Central memory CD8-positive, alpha-beta T cell (primary cell): ENCODE measurements around the gene TMEM143.
A peak's percentile ranks its signal among the peaks of the same experiment; 100 is the strongest.

Experiments
- ATAC-seq: fragments of 150-1000 bp; cut with Tn5 transposase; replicated peaks from 2 replicates; pipeline ENCODE4 v1.10.0; 2022; ENCODE audit warnings: mild to moderate bottlenecking, moderate FRiP score, moderate number of reproducible peaks; ENCODE audit not compliant: poor library complexity, severe bottlenecking; ENCODE audit errors: extremely low read depth
- DNase-seq, 2 donors: peaks; one replicate each; pipeline ENCODE4 v3.0.0; 2021; ENCODE audit warnings: low spot score in 2 of 2
- H3K27ac Mint-ChIP-seq: one replicate; pipeline ENCODE4 v1.8.0; 2022; ENCODE audit warnings: low read depth, mild to moderate bottlenecking, moderate library complexity, mixed read lengths
- H3K27me3 Mint-ChIP-seq: one replicate; pipeline ENCODE4 v1.8.0; 2022; ENCODE audit warnings: mixed read lengths
- H3K36me3 Mint-ChIP-seq: one replicate; pipeline ENCODE4 v1.8.0; 2022; ENCODE audit warnings: mild to moderate bottlenecking, moderate library complexity, mixed read lengths; ENCODE audit not compliant: insufficient read depth
- H3K4me1 Mint-ChIP-seq: one replicate; pipeline ENCODE4 v1.8.0; 2022; ENCODE audit warnings: mixed read lengths
- H3K4me3 Mint-ChIP-seq: one replicate; pipeline ENCODE4 v1.8.0; 2022; ENCODE audit warnings: mild to moderate bottlenecking, moderate library complexity, mixed read lengths
- H3K9me3 Mint-ChIP-seq: one replicate; pipeline ENCODE4 v1.8.0; 2022; ENCODE audit warnings: mixed read lengths

The TMEM143 gene

GRCh38 chr19:48363810-48364597, at the start of gene TMEM143, which contains the start of gene SYNGR4:
Gene TMEM143, minus strand, starts transcription at chr19:48363940. Its CDS starts 20 bp downstream, at chr19:48363920.
Gene SYNGR4, plus strand, starts transcription at chr19:48364367. Its CDS starts 1,476 bp downstream, at chr19:48365843.
- peaks cover 21% of the 10 kb centered on the region for H3K4me1 Mint-ChIP-seq
- DNase-seq (peak; percentile 91 to 98), ATAC-seq (peak; percentile 90)
- peak within 1 kb of the TSS; percentile 69 for H3K27ac Mint-ChIP-seq
- H3K9me3 Mint-ChIP-seq = no peaks in the 10 kb centered on the region
- peaks cover 10% of the 10 kb centered on the region for H3K36me3 Mint-ChIP-seq
- H3K27me3 Mint-ChIP-seq = no peaks in the 10 kb centered on the region
- H3K4me3 Mint-ChIP-seq = peak within 1 kb of the TSS; percentile 80

- H3K9me3 Mint-ChIP-seq = no peaks in the 10 kb centered on the region
- H3K27me3 Mint-ChIP-seq = peaks cover 27% of the 10 kb centered on the region
- H3K4me1 Mint-ChIP-seq = peaks cover 17% of the 10 kb centered on the region
- peaks cover 1% of the 10 kb centered on the region for H3K36me3 Mint-ChIP-seq
- no peak overlapping the region for H3K4me3 Mint-ChIP-seq
- no peak overlapping the region for H3K27ac Mint-ChIP-seq
- DNase-seq = no peak
- ATAC-seq = no peak
These were observed 42.1 kb upstream of the TMEM143 start for GRCh38 chr19:48405850-48406249.

GRCh38 chr19:48405010-48405659, 41.4 kb upstream of the TMEM143 start:
- DNase-seq (no peak), ATAC-seq (no peak)
- H3K4me1 Mint-ChIP-seq = peaks cover 17% of the 10 kb centered on the region
- no peaks in the 10 kb centered on the region for H3K9me3 Mint-ChIP-seq
- no peak overlapping the region for H3K27ac Mint-ChIP-seq
- peaks cover 27% of the 10 kb centered on the region for H3K27me3 Mint-ChIP-seq
- peaks cover 1% of the 10 kb centered on the region for H3K36me3 Mint-ChIP-seq
- no peak overlapping the region for H3K4me3 Mint-ChIP-seq

- Mint-ChIP-seq H3K27ac (no peak overlapping the region), H3K9me3 (peaks cover 6% of the 10 kb centered on the region), H3K27me3 (peaks cover 27% of the 10 kb centered on the region), H3K4me1 (peaks cover 26% of the 10 kb centered on the region), H3K36me3 (peaks cover 8% of the 10 kb centered on the region), H3K4me3 (no peak overlapping the region)
- peak in 1 of 2 donors; percentile 37 for DNase-seq
- peak; percentile 76 for ATAC-seq
These were observed 39.9 kb upstream of the TMEM143 start for GRCh38 chr19:48403606-48404005.

- H3K36me3 Mint-ChIP-seq = peaks cover 13% of the 10 kb centered on the region
- DNase-seq (no peak), ATAC-seq (no peak)
- H3K4me3 Mint-ChIP-seq = no peak overlapping the region
- H3K27ac Mint-ChIP-seq = peak overlapping the region; percentile 1
- peaks cover 38% of the 10 kb centered on the region for H3K4me1 Mint-ChIP-seq
- peaks cover 6% of the 10 kb centered on the region for H3K9me3 Mint-ChIP-seq
- H3K27me3 Mint-ChIP-seq = peaks cover 24% of the 10 kb centered on the region
These were observed 37.5 kb upstream of the TMEM143 start for GRCh38 chr19:48401287-48401686.

GRCh38 chr19:48400018-48400742, 36.4 kb upstream of the TMEM143 start:
- Mint-ChIP-seq H3K27ac (no peak overlapping the region), H3K9me3 (peaks cover 6% of the 10 kb centered on the region), H3K4me3 (no peak overlapping the region), H3K27me3 (peaks cover 25% of the 10 kb centered on the region), H3K4me1 (peaks cover 49% of the 10 kb centered on the region), H3K36me3 (peaks cover 13% of the 10 kb centered on the region)
- ATAC-seq (no peak), DNase-seq (no peak)

- Mint-ChIP-seq H3K4me1 (peaks cover 62% of the 10 kb centered on the region), H3K4me3 (peak overlapping the region; percentile 87), H3K27ac (peak overlapping the region; percentile 88), H3K9me3 (peaks cover 6% of the 10 kb centered on the region), H3K27me3 (peaks cover 41% of the 10 kb centered on the region), H3K36me3 (peaks cover 14% of the 10 kb centered on the region)
- ATAC-seq (peak; percentile 60), DNase-seq (peak; percentile 76 to 82)
These were observed 34.9 kb upstream of the TMEM143 start for GRCh38 chr19:48398375-48399235.

GRCh38 chr19:48398102-48398374, 34.3 kb upstream of the TMEM143 start:
- H3K4me3 Mint-ChIP-seq = peak overlapping the region; percentile 87
- H3K27me3 Mint-ChIP-seq = peaks cover 41% of the 10 kb centered on the region
- peaks cover 6% of the 10 kb centered on the region for H3K9me3 Mint-ChIP-seq
- peaks cover 58% of the 10 kb centered on the region for H3K4me1 Mint-ChIP-seq
- peak overlapping the region; percentile 88 for H3K27ac Mint-ChIP-seq
- H3K36me3 Mint-ChIP-seq = peaks cover 14% of the 10 kb centered on the region
- no peak for ATAC-seq
- DNase-seq = no peak

- H3K27me3 Mint-ChIP-seq = peaks cover 41% of the 10 kb centered on the region
- peak overlapping the region; percentile 88 for H3K27ac Mint-ChIP-seq
- H3K9me3 Mint-ChIP-seq = peaks cover 6% of the 10 kb centered on the region
- H3K36me3 Mint-ChIP-seq = peaks cover 14% of the 10 kb centered on the region
- DNase-seq = no peak
- peak overlapping the region; percentile 87 for H3K4me3 Mint-ChIP-seq
- peaks cover 62% of the 10 kb centered on the region for H3K4me1 Mint-ChIP-seq
- no peak for ATAC-seq
These were observed 33.7 kb upstream of the TMEM143 start for GRCh38 chr19:48397263-48398101.

GRCh38 chr19:48396824-48397176, 33.1 kb upstream of the TMEM143 start:
- Mint-ChIP-seq H3K27ac (no peak overlapping the region), H3K27me3 (peaks cover 41% of the 10 kb centered on the region), H3K36me3 (peaks cover 14% of the 10 kb centered on the region), H3K4me3 (peak overlapping the region; percentile 37), H3K4me1 (peaks cover 59% of the 10 kb centered on the region), H3K9me3 (peaks cover 6% of the 10 kb centered on the region)
- DNase-seq (no peak), ATAC-seq (no peak)

GRCh38 chr19:48396016-48396823, 32.5 kb upstream of the TMEM143 start:
- H3K27ac Mint-ChIP-seq = no peak overlapping the region

More at GRCh38 chr19:48396016-48396823, 32.5 kb upstream of the TMEM143 start:
- ATAC-seq (no peak), DNase-seq (no peak)
- Mint-ChIP-seq H3K9me3 (peaks cover 6% of the 10 kb centered on the region), H3K4me1 (peaks cover 60% of the 10 kb centered on the region), H3K4me3 (peak overlapping the region; percentile 37), H3K36me3 (peaks cover 19% of the 10 kb centered on the region), H3K27me3 (peaks cover 41% of the 10 kb centered on the region)
